ENCODE measurements around the gene SOSTDC1. TPM values are rescaled to one million over a fixed set of nuclear protein-coding genes. Genes with fewer than 3 reads are reported as not detected.

The SOSTDC1 gene
- total RNA-seq, 1 donor: under 0.01 TPM

DNA sequence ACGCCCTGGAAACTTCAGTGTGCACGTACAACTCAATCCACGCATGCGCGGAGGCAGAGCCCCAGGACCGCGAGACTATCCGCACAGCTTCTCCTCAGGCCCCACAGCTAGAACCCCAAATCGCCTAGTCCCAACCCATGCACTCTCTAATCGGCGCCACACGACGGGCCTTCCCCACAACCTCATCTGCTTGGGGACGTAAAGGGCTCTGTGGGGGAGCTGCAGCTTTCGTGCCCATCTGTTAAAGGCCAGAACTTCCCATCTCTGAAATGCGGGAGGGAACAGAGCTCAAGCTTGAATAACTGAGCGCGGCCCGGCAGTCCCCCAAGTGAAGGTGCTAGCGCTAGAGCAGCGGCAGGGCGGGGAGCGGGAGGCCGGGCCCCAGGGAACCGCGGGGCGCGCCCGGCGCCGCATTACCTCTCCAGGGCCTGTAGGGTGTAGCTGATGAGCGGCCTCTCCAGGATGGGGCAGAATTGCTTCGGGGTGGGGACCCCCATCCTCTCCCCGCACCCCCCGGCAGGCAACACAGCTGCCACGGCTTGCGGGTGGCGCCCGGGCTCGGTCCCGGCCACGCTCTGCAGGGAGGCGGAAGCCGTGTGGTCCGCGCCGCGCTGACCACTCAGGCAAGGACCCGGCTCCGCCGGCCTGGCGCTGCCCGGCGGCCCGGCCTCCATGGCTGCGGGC is 44.7 kb downstream of the SOSTDC1 start:
- peak; percentile 55 to 96 (median 91) for DNase-seq (ENCODE audit: low read depth in 2 of 3, low spot score in 2 of 3)

GRCh38 chr7:16420329-16420648 is 45.2 kb downstream of the SOSTDC1 start:
- no peak for DNase-seq (ENCODE audit: low read depth in 2 of 3, low spot score in 2 of 3)

- no peak for DNase-seq (ENCODE audit: low read depth in 2 of 3, low spot score in 2 of 3)
Measured at GRCh38 chr7:16419859-16420258, 45.7 kb downstream of the SOSTDC1 start.

GRCh38 chr7:16419126-16419525 is 46.4 kb downstream of the SOSTDC1 start:
- no peak for DNase-seq (ENCODE audit: low read depth in 2 of 3, low spot score in 2 of 3)

DNA sequence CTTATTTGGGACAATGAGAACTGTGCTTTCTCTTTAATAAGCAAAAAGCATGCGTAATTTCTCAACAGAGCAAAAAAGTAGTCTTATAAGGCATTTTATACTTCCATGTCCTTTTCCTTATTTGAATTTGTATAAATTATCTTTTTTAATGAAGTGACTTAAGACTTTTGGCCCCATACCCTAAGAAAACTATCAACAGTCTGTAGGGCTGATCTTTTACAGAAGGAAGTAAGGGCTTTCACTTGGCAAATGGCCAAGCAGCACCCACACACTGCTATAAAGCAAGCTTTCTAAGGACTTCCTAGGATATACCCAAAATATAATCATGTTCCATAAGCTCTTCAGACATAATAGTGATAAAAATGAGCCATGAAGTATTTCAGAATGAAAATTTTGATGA is 47.6 kb downstream of the SOSTDC1 start:
- DNase-seq (ENCODE audit: low read depth in 2 of 3, low spot score in 2 of 3): no peak

DNA sequence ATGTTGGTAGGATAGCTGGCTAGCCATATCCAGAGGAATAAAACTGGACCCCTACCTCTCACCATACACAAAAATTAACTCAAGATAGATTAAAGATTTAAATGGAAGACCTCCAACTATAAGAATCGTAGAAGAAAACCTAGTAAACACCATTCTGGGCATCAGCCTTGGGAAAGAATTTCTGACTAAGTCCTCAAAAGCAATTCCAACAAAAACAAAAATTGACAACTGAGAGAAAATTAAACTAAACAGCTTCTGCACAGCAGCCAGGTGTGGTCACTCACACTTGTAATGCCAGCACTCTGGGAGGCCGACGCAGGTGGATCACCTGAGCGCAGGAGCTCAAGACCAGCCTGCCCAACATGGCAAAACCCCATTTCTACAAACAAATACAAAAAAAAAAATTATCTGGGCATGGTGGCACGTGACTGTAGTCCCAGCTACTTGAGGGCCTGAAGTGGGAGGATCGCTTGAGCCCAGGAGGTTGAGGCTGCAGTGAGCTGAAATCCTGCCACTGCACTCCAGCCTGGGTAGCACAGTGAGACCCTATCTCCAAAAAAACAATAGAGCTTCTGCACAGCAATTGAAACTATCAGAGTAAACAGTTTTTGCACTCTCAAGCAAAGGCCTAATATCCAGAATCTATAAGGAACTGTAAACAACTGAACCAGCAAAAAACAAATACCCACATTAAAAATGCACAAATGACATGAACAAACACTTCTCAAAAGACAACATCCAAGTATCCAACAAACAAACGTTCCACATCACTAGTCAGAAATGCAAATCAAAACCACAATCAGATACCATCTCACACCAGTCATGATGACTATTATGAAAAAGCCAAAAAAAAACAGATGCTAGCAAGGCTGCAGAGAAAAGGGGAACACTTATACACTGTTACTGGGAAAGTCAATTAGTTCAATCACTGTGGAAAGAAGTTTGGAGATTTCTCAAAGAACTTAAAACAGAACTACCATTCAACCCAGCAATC is 49.0 kb downstream of the SOSTDC1 start:
- peak in 2 of 3 donors; percentile 64 to 93 for DNase-seq (ENCODE audit: low read depth in 2 of 3, low spot score in 2 of 3)

DNA sequence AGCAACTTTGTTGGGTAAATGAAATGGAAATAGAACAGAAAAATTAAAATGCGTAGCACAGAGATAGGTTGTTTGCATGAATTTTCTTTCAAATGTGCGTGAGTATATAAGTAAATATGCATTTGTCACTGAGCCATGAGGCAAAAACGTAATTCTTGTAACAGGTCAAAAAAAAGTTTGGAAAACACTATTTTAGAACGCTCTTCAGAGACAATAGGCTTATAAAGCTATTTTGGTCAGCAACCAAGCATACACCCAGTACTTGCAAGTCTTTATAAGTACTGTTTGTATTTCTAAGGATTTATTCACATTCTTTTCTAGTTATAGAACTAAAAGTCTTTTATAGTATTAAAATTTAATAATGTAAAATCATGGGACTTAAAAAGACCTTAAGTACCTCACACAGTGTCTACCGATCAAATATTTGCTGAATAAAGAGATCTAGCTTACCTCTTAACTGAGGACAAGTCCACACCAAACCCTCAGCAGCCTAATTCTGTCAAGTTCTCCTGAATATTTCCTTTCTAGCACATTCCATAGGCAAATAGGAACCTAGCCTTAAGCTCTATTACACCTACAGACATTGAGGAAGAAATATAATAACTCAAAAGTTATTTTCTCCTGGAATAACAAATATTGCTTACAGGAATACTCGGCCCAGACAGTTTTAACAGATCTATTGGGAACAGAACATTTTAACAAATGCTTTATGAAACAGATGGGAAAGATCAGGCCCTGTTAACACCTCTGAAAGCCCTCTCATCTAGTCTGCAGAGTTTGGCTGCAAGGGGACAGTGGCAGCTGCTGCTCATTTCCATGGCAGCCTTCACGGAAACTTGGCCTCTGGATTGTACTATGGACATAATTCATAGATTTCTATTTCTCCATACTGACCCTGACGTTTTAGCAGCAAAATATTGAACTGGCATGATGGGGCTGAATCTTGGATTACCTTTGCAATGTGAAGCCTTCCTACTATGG is 53.0 kb downstream of the SOSTDC1 start:
- no peak for DNase-seq (ENCODE audit: low read depth in 2 of 3, low spot score in 2 of 3)

Small RNAs within 50 kb of the gene (small RNA-seq; reads per million reads assigned to genes)
- gene AC005014.3: not detected

Other genes starting within 250 kb of the SOSTDC1 start
- gene CRPPA, start 44.2 kb downstream of the SOSTDC1 start, total RNA-seq: 2.7 TPM
- gene LRRC72, start 61.1 kb upstream of the SOSTDC1 start, total RNA-seq: not detected
- gene ANKMY2, start 180.0 kb upstream of the SOSTDC1 start, total RNA-seq: 13.7 TPM
- gene BZW2, start 180.4 kb upstream of the SOSTDC1 start, total RNA-seq: 42.3 TPM

All from hematopoietic multipotent progenitor cell (in vitro differentiated cells).